Measurements from ENCODE around the gene OTOP3. TPM values are rescaled to one million over a fixed set of nuclear protein-coding genes. Genes with fewer than 3 reads are reported as not detected.

OTOP3 gene
- total RNA-seq, 1 donor from 2014 or later, result not detected

- no peak for TF ChIP-seq CTCF (IDR thresholded peaks at IDR 0.05; ENCODE audit: unreplicated experiment)
- DNase-seq (ENCODE audit: low spot score), result no peak
- peaks cover 24% of the 10 kb centered on the region for H3K27me3 Mint-ChIP-seq (ENCODE audit: unreplicated experiment)
- no peak overlapping the region for H3K4me3 Mint-ChIP-seq (ENCODE audit: unreplicated experiment)
- H3K4me1 Mint-ChIP-seq (ENCODE audit: unreplicated experiment), result no peaks in the 10 kb centered on the region
- H3K27ac Mint-ChIP-seq (ENCODE audit: unreplicated experiment), result no peak overlapping the region
- H3K36me3 Mint-ChIP-seq (ENCODE audit: low read depth, unreplicated experiment), result no peaks in the 10 kb centered on the region
- no peaks in the 10 kb centered on the region for H3K9me3 Mint-ChIP-seq (ENCODE audit: unreplicated experiment)
Observed at GRCh38 chr17:74921769-74922168, 13.9 kb upstream of the OTOP3 start.

GRCh38 chr17:74922172-74922571, 13.5 kb upstream of the OTOP3 start:
- Mint-ChIP-seq H3K4me1 (ENCODE audit: unreplicated experiment) (no peaks in the 10 kb centered on the region), H3K4me3 (ENCODE audit: unreplicated experiment) (no peak overlapping the region), H3K36me3 (ENCODE audit: low read depth, unreplicated experiment) (no peaks in the 10 kb centered on the region), H3K27me3 (ENCODE audit: unreplicated experiment) (peaks cover 24% of the 10 kb centered on the region), H3K9me3 (ENCODE audit: unreplicated experiment) (no peaks in the 10 kb centered on the region), H3K27ac (ENCODE audit: unreplicated experiment) (no peak overlapping the region)
- TF ChIP-seq CTCF (IDR thresholded peaks at IDR 0.05; ENCODE audit: unreplicated experiment), result no peak
- DNase-seq (ENCODE audit: low spot score), result no peak

- Mint-ChIP-seq H3K27me3 (ENCODE audit: unreplicated experiment) (peaks cover 24% of the 10 kb centered on the region), H3K36me3 (ENCODE audit: low read depth, unreplicated experiment) (no peaks in the 10 kb centered on the region), H3K4me1 (ENCODE audit: unreplicated experiment) (no peaks in the 10 kb centered on the region), H3K9me3 (ENCODE audit: unreplicated experiment) (no peaks in the 10 kb centered on the region), H3K27ac (ENCODE audit: unreplicated experiment) (no peak within 1 kb of the TSS), H3K4me3 (ENCODE audit: unreplicated experiment) (peak within 1 kb of the TSS; percentile 69)
- no peak for DNase-seq (ENCODE audit: low spot score)
- no peak for TF ChIP-seq CTCF (IDR thresholded peaks at IDR 0.05; ENCODE audit: unreplicated experiment)
Observed at GRCh38 chr17:74922694-74923537, 12.8 kb upstream of the OTOP3 start, which contains the start of gene USH1G. Gene USH1G (minus strand): TSS chr17:74923255. CDS start chr17:74923073, 182 bp downstream.

- Mint-ChIP-seq H3K27me3 (ENCODE audit: unreplicated experiment) (peaks cover 25% of the 10 kb centered on the region), H3K27ac (ENCODE audit: unreplicated experiment) (no peak overlapping the region), H3K4me3 (ENCODE audit: unreplicated experiment) (peak overlapping the region; percentile 56), H3K9me3 (ENCODE audit: unreplicated experiment) (no peaks in the 10 kb centered on the region), H3K4me1 (ENCODE audit: unreplicated experiment) (no peaks in the 10 kb centered on the region), H3K36me3 (ENCODE audit: low read depth, unreplicated experiment) (no peaks in the 10 kb centered on the region)
- peak; percentile 97 for TF ChIP-seq CTCF (IDR thresholded peaks at IDR 0.05; ENCODE audit: unreplicated experiment)
- peak; percentile 82 for DNase-seq (ENCODE audit: low spot score)
Observed at GRCh38 chr17:74923538-74924249, 12.0 kb upstream of the OTOP3 start.
